ENCODE results near the gene ITGB1BP1.

DNA sequence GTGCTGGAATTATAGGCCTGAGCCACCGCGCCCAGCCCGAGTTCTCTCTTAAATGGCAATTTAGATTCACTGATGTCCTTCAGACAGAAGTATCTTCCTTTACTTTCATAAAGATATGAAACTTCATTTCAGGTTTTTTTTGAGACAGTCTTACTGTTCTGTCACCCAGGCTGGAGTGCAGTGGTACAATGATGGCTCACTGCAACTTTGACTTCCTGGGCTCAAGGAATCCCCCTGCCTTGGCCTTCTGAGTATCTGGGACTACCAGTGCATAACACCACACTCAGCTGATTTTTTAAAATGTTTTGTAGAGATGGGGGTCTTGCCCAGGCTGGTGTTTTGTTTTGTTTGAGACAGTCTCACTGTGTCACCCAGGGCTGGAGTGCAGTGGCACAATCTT lies 13.2 kb downstream of the ITGB1BP1 start:
- TF ChIP-seq ARHGAP35 (IDR thresholded peaks at IDR 0.05; ENCODE audit: partially characterized antibody) (no peak), FOXP4 (CRISPR knock-in tag; IDR thresholded peaks at IDR 0.05; ENCODE audit: borderline replicate concordance) (no peak), ZNF655 (CRISPR knock-in tag; IDR thresholded peaks at IDR 0.05) (no peak), TSHZ1 (CRISPR knock-in tag; IDR thresholded peaks at IDR 0.05) (no peak), THRA (IDR thresholded peaks at IDR 0.05) (no peak), ZNF23 (CRISPR knock-in tag; IDR thresholded peaks at IDR 0.05) (no peak), FOXA1 (IDR thresholded peaks at IDR 0.05; ENCODE audit: borderline replicate concordance) (no peak)
- TF ChIP-seq, protein P1, sequence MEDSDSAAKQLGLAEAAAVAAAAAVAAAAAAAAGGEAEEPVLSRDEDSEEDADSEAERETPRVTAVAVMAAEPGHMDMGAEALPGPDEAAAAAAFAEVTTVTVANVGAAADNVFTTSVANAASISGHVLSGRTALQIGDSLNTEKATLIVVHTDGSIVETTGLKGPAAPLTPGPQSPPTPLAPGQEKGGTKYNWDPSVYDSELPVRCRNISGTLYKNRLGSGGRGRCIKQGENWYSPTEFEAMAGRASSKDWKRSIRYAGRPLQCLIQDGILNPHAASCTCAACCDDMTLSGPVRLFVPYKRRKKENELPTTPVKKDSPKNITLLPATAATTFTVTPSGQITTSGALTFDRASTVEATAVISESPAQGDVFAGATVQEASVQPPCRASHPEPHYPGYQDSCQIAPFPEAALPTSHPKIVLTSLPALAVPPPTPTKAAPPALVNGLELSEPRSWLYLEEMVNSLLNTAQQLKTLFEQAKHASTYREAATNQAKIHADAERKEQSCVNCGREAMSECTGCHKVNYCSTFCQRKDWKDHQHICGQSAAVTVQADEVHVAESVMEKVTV (CRISPR knock-in tag; IDR thresholded peaks at IDR 0.05) = no peak
